ENCODE measurements around the gene SPINK13. TPM values are rescaled to one million over a fixed set of nuclear protein-coding genes. Genes with fewer than 3 reads are reported as not detected.

SPINK13 gene
- total and polyA plus RNA-seq, 8 donors = 0.76 to 1.5 (median 1.1) TPM; not detected in 2

DNA sequence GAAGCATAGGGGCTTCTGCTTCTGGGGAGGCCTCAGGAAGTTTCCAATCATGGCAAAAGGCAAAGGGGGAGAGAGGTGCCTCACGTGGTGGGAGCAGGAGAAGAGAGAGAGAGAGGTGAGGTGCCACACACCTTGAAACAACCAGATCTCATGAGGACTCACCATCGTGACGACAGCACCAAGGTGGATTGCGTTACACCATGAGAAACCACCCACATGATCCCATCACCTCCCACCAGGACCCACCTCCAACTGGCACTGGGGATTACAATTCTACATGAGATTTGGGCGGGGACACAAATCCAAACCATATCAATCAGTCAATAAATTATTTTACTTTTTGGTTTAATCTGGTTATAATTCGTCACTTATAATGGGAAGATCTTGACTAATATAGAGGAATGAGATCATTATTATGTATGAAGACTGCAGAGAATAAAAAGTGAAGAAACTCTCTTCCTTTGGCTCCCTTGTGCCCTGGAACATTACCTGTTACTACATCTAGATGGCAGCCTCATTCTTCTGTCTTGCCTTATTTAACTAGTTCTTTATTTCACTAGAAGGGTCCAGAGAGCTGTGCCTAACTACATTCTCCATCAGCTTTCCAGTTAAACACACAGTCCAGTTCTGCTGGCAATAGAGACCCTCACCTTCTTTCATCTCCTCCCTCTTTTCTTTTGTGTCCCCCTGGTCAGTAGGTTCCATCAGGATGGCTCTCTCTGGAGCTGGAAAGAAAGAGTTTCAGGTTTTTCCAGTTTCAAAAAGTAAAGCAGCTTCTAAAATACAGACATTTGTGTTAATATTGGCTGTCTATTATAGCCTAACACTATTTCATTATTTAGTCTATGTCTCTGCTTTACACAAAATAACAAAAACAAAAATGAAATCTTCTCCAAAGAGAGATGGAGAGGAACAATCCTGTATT, 21.9 kb downstream of the SPINK13 start:
- Histone ChIP-seq H3K4me1 (no peaks in the 10 kb centered on the region), H3K9me3 (no peaks in the 10 kb centered on the region), H3K27me3 (no peaks in the 10 kb centered on the region), H3K4me3 (no peak overlapping the region), H3K36me3 (no peaks in the 10 kb centered on the region), H3K27ac (no peak overlapping the region)
- TF ChIP-seq, protein P1, sequence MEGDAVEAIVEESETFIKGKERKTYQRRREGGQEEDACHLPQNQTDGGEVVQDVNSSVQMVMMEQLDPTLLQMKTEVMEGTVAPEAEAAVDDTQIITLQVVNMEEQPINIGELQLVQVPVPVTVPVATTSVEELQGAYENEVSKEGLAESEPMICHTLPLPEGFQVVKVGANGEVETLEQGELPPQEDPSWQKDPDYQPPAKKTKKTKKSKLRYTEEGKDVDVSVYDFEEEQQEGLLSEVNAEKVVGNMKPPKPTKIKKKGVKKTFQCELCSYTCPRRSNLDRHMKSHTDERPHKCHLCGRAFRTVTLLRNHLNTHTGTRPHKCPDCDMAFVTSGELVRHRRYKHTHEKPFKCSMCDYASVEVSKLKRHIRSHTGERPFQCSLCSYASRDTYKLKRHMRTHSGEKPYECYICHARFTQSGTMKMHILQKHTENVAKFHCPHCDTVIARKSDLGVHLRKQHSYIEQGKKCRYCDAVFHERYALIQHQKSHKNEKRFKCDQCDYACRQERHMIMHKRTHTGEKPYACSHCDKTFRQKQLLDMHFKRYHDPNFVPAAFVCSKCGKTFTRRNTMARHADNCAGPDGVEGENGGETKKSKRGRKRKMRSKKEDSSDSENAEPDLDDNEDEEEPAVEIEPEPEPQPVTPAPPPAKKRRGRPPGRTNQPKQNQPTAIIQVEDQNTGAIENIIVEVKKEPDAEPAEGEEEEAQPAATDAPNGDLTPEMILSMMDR (IDR thresholded peaks at IDR 0.05) = peak; percentile 15 to 40
- ATAC-seq (peak; percentile 70), DNase-seq (peak in 2 of 4 donors; percentile 4 to 12)
- intact Hi-C loops (cut with DNase I) = no loop called here

DNA sequence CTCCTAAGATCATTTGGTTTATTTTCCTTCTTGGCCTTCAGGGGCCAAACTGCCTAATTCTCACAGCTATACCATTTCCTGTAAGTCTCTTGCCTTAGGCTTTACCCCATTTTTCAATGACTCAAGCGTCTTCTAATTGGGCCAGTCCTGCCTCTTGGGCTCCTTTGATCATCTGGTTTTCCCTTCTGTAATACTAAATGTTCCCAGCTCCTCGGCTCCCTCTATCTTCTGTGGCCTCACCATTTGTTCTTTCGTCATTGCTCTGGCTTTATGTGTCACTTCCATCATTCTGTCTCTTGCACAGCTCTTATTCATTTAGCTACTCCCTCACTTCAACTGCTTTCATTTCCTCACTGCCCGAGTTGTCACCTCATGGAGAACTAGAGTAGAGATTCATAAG, 29.1 kb downstream of the SPINK13 start:
- Histone ChIP-seq H3K36me3 (no peaks in the 10 kb centered on the region), H3K27me3 (no peaks in the 10 kb centered on the region), H3K4me1 (no peaks in the 10 kb centered on the region), H3K4me3 (no peak overlapping the region), H3K9me3 (no peaks in the 10 kb centered on the region), H3K27ac (no peak overlapping the region)
- TF ChIP-seq, protein P1 (IDR thresholded peaks at IDR 0.05) = no peak
- ATAC-seq = no peak
- no peak for DNase-seq
- intact Hi-C loops (cut with DNase I) = no loop called here

DNA sequence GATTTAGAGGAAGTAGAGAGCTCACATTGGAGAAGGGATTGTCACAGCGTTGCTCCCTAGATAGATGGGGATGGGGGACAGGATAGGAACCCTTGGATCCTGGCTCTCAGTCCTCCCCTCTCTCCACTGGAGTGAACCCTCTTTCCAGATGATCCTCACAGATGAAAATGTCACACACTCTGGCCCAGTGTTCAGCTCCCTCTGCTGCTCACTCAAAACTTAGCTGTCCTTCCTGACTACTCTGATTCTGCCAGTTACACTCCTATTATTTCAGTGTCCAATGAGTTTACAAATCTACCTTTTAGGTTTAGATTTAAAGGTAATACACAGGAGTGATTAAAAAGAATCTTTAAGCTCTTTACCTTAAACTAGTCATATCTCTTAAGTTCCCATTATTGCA, 37.9 kb downstream of the SPINK13 start:
- Histone ChIP-seq H3K27ac (no peak overlapping the region), H3K27me3 (no peaks in the 10 kb centered on the region), H3K4me1 (no peaks in the 10 kb centered on the region), H3K4me3 (no peak overlapping the region), H3K9me3 (peaks cover 0 to 6% of the 10 kb centered on the region in 2 donors), H3K36me3 (no peaks in the 10 kb centered on the region)
- intact Hi-C loops (cut with DNase I) = no loop called here
- ATAC-seq = no peak
- TF ChIP-seq, protein P1 (IDR thresholded peaks at IDR 0.05) = no peak
- no peak for DNase-seq

DNA sequence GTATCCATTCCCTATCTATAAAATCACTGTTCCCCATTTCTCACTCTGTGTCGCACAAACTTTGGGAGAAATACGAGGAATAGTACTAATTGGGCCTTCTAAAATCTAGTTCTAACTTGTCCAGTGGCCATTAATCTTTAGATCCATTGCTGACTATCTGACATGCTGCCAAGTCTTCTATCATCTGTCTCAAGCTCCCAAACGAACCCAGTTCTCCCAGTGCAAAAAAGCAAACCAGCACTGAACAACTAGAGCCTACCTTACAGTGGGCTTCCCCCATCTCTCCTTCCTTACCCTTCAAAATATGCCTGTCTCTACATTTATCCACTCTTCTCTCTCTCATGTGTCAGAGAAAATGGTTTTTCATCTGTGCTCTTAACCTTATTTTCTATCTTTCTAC, 40.4 kb downstream of the SPINK13 start:
- Histone ChIP-seq H3K36me3 (no peaks in the 10 kb centered on the region), H3K4me1 (no peaks in the 10 kb centered on the region), H3K27ac (no peak overlapping the region), H3K4me3 (no peak overlapping the region), H3K27me3 (no peaks in the 10 kb centered on the region), H3K9me3 (peaks cover 0 to 6% of the 10 kb centered on the region in 2 donors)
- intact Hi-C loops (cut with DNase I) = no loop called here
- DNase-seq (no peak), ATAC-seq (no peak)
- TF ChIP-seq, protein P1 (IDR thresholded peaks at IDR 0.05) = no peak

DNA sequence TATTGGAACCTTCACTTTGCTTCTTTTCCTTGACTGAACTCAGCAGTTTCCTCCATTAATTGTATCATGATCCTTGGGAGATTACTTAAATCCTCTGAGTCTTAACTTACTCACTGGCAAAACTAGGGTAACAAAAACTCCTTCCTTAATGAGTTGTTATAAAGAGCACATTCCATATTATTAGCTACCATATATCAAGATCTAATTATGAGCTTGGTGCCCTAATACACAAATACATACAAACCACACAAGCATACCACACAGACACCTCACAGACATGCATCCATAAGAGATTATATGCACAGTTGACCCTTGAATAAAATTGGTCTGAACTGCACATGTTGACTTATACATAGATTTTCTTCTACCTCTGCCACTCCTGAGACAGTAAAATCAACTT, 41.2 kb downstream of the SPINK13 start:
- H3K4me3 ChIP-seq = no peak overlapping the region
- no peaks in the 10 kb centered on the region for H3K4me1 ChIP-seq
- no peaks in the 10 kb centered on the region for H3K27me3 ChIP-seq
- H3K27ac ChIP-seq = no peak overlapping the region
- DNase-seq = no peak
- ATAC-seq = no peak
- H3K36me3 ChIP-seq = no peaks in the 10 kb centered on the region
- intact Hi-C loops (cut with DNase I) = no loop called here
- peaks cover 0 to 6% of the 10 kb centered on the region in 2 donors for H3K9me3 ChIP-seq
- TF ChIP-seq, protein P1 (IDR thresholded peaks at IDR 0.05) = no peak
